B cell (primary cell): ENCODE data around the gene DCST2.

Experiments used
- EZH2 ChIP-seq: IDR thresholded peaks from 2 replicates; pipeline ENCODE4 v1.6.1; 2012; ENCODE audit warnings: borderline replicate concordance, low read depth, mild to moderate bottlenecking, moderate library complexity, low read length; ENCODE audit not compliant: insufficient read depth, poor library complexity, severe bottlenecking
- TF ChIP-seq, protein P1 (sequence below): fragments of 200-600 bp; IDR thresholded peaks from one replicate; pipeline ENCODE4 v1.8.0; 2022; ENCODE audit warnings: antibody characterized with exemption, mild to moderate bottlenecking

DNA sequence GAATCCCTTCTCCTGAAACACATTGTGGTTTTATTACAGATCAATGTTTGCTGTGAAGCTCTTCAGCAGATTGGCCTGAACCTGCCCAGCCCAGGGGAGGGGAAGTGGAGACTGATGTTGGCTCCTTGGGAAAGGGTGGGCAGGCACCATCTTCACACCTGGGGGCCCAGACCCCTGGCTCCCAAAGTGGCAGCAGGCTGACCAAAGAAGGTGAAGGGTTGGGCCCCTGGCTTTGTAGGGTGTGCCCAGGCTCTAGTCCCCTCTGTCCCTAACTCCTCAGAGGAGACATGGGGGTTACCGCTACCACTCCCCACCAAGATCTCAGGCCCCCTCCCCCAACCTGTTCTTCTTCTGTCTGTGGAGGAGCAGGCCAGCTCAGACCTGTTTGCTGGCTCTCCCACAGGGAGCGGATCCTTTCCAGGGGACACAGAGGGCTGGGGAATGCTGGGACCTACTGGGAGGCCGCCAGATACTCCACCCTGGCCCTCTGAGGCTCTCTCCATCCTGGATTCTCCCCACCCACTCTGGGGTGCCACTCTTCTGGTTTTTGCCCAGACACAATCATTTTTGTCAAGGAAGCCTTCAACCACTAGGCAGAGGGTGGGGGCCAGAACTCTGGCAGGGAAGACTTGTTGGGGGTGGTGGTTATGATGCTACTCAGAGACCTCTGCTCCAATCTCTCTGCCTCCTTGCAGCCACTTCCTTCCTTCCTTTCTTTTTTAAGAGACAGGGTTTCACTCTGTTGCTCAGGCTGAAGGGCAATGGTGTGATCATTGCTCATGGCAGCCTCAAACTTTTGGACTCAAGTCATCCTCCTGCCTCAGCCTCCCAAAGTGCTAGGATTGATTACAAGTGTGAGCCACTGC is 40.0 kb upstream of the DCST2 start:
- TF ChIP-seq EZH2: no peak
- TF ChIP-seq, protein P1, sequence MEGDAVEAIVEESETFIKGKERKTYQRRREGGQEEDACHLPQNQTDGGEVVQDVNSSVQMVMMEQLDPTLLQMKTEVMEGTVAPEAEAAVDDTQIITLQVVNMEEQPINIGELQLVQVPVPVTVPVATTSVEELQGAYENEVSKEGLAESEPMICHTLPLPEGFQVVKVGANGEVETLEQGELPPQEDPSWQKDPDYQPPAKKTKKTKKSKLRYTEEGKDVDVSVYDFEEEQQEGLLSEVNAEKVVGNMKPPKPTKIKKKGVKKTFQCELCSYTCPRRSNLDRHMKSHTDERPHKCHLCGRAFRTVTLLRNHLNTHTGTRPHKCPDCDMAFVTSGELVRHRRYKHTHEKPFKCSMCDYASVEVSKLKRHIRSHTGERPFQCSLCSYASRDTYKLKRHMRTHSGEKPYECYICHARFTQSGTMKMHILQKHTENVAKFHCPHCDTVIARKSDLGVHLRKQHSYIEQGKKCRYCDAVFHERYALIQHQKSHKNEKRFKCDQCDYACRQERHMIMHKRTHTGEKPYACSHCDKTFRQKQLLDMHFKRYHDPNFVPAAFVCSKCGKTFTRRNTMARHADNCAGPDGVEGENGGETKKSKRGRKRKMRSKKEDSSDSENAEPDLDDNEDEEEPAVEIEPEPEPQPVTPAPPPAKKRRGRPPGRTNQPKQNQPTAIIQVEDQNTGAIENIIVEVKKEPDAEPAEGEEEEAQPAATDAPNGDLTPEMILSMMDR: no peak
